Peyer's patch (tissue), 4 donors: ENCODE results near the gene COX7A2L.

Experiments
- CTCF ChIP-seq, 6 experiments: fragments of 450-650 bp in 4 of 6; fragments of 200-600 bp in 2 of 6; sonication (generic) in 1 of 6; IDR thresholded peaks; one replicate each; pipeline ENCODE4 v1.5.1; 2017 to 2019; ENCODE audit warnings: antibody characterized with exemption in 6 of 6, mild to moderate bottlenecking in 3 of 6, moderate library complexity in 1 of 6
- POLR2A ChIP-seq, 2 donors: fragments of 450-650 bp; IDR thresholded peaks; one replicate each; pipeline ENCODE4 v1.5.1; 2017; ENCODE audit warnings: antibody characterized with exemption in 2 of 2, mild to moderate bottlenecking in 2 of 2, moderate library complexity in 2 of 2

GRCh38 chr2:42337846-42338566 lies 23.0 kb downstream of the COX7A2L start:
- TF ChIP-seq CTCF (IDR thresholded peaks at IDR 0.05), result no peak
- no peak for TF ChIP-seq POLR2A (IDR thresholded peaks at IDR 0.05)
